Activated CD4-positive, alpha-beta T cell treated with anti-CD3 and anti-CD28 coated beads, Interleukin-2, amount 50 U/mL, for 16 hours (primary cell): ENCODE measurements around the gene MTHFD2L.
A peak's percentile ranks its signal among the peaks of the same experiment; 100 is the strongest.

Experiments
- DNase-seq: peaks from one replicate; pipeline ENCODE4 v3.0.0-alpha.2; 2020

The MTHFD2L gene

GRCh38 chr4:74133786-74134499 lies 24.0 kb upstream of the MTHFD2L start:
- DNase-seq, result peak; percentile 60

- no peak for DNase-seq
These were observed 23.4 kb upstream of the MTHFD2L start for GRCh38 chr4:74134500-74134852.

- no peak for DNase-seq
These were observed 11.3 kb upstream of the MTHFD2L start for GRCh38 chr4:74146581-74147129.

GRCh38 chr4:74148205-74148604 lies 9.7 kb upstream of the MTHFD2L start:
- DNase-seq, result no peak

GRCh38 chr4:74152836-74153235 lies 5.1 kb upstream of the MTHFD2L start:
- no peak for DNase-seq

- DNase-seq, result no peak
These were observed 1.4 kb upstream of the MTHFD2L start for GRCh38 chr4:74156521-74156920.

- DNase-seq, result no peak
These were observed 764 bp upstream of the MTHFD2L start for GRCh38 chr4:74157154-74157553.

GRCh38 chr4:74158466-74159142 lies 686 bp downstream of the MTHFD2L start:
- no peak for DNase-seq

GRCh38 chr4:74159143-74159709 lies 1.3 kb downstream of the MTHFD2L start:
- DNase-seq, result no peak

GRCh38 chr4:74161666-74162450 lies 3.9 kb downstream of the MTHFD2L start:
- no peak for DNase-seq

- no peak for DNase-seq
These were observed 8.2 kb downstream of the MTHFD2L start for GRCh38 chr4:74166135-74166534.

GRCh38 chr4:74166818-74167217 lies 8.9 kb downstream of the MTHFD2L start:
- DNase-seq, result no peak

GRCh38 chr4:74167585-74167984 lies 9.7 kb downstream of the MTHFD2L start:
- no peak for DNase-seq

- DNase-seq, result no peak
These were observed 10.9 kb downstream of the MTHFD2L start for GRCh38 chr4:74168841-74169240.

GRCh38 chr4:74173321-74173720 lies 15.4 kb downstream of the MTHFD2L start:
- DNase-seq, result no peak

- DNase-seq, result no peak
These were observed 16.5 kb downstream of the MTHFD2L start for GRCh38 chr4:74174421-74174820.

GRCh38 chr4:74174941-74175340 lies 17.0 kb downstream of the MTHFD2L start:
- no peak for DNase-seq

- no peak for DNase-seq
These were observed 17.5 kb downstream of the MTHFD2L start for GRCh38 chr4:74175379-74175778.

- DNase-seq, result no peak
These were observed 20.9 kb downstream of the MTHFD2L start for GRCh38 chr4:74178798-74179197.

- DNase-seq, result peak; percentile 38
These were observed 23.3 kb downstream of the MTHFD2L start for GRCh38 chr4:74181219-74181618.

- DNase-seq, result no peak
These were observed 31.0 kb downstream of the MTHFD2L start for GRCh38 chr4:74188912-74189311.

GRCh38 chr4:74189331-74190043 lies 31.6 kb downstream of the MTHFD2L start:
- DNase-seq, result peak; percentile 50

- DNase-seq, result no peak
These were observed 32.4 kb downstream of the MTHFD2L start for GRCh38 chr4:74190332-74190731.
